Kidney (tissue), 14 donors: ENCODE data around the gene MDM1. TPM values are rescaled to one million over a fixed set of nuclear protein-coding genes. Genes with fewer than 3 reads are reported as not detected.

Experiments
- DNase-seq, 5 donors: peaks; one replicate each; pipeline ENCODE4 v3.0.0-alpha.2; 2013 to 2020
- FAIRE-seq: peaks from 2 replicates; lab custom pipeline; 2012; peaks lifted over from hg19 to GRCh38; lab: Jason Lieb, UNC
- H3K27ac ChIP-seq, 2 donors: one replicate each; pipeline ENCODE4 v1.7.0; 2013; ENCODE audit warnings: low read depth in 2 of 2, low read length in 2 of 2, inconsistent platforms in 1 of 2
- H3K27me3 ChIP-seq: one replicate; pipeline ENCODE4 v1.7.1; 2013; ENCODE audit warnings: low read length, inconsistent platforms; ENCODE audit not compliant: control insufficient read depth, insufficient read depth
- H3K36me3 ChIP-seq, 3 donors: one replicate each; pipeline versions ENCODE4 v1.7.0 to v1.7.1; 2013; ENCODE audit warnings: low read length in 3 of 3, control low read depth in 1 of 3, inconsistent platforms in 1 of 3; ENCODE audit not compliant: insufficient read depth in 3 of 3, control insufficient read depth in 2 of 3
- H3K4me1 ChIP-seq, 3 donors: one replicate each; pipeline versions ENCODE4 v1.7.0 to v1.7.1; 2013; ENCODE audit warnings: low read length in 3 of 3, inconsistent platforms in 1 of 3, low read depth in 1 of 3; ENCODE audit not compliant: control insufficient read depth in 2 of 3, insufficient read depth in 2 of 3
- H3K4me3 ChIP-seq, 3 donors: one replicate each; pipeline versions ENCODE4 v1.7.0 to v1.8.1; 2013; ENCODE audit warnings: low read length in 3 of 3, control low read depth in 1 of 3, inconsistent platforms in 1 of 3
- H3K9ac ChIP-seq, 3 donors: one replicate each; pipeline versions ENCODE4 v1.7.0 to v1.7.1; 2013; ENCODE audit warnings: low read length in 3 of 3, control low read depth in 1 of 3, inconsistent platforms in 1 of 3
- H3K9me3 ChIP-seq, 3 donors: one replicate each; pipeline versions ENCODE4 v1.7.0 to v1.7.1; 2013; ENCODE audit warnings: low read length in 3 of 3, control low read depth in 1 of 3, inconsistent platforms in 1 of 3; ENCODE audit not compliant: control insufficient read depth in 2 of 3, insufficient read depth in 1 of 3
- CTCF ChIP-seq: IDR thresholded peaks from 3 replicates; pipeline ENCODE4 v1.5.1; 2012; ENCODE audit warnings: mild to moderate bottlenecking, moderate library complexity, borderline replicate concordance; ENCODE audit not compliant: insufficient read depth; ENCODE audit errors: extremely low read depth
- intact Hi-C: fragments of 100-400 bp; cut with DNase I; formaldehyde crosslinking; loops from one replicate; pipeline ENCODE4 v1.11.1; 2022
- polyA plus RNA-seq: library from polyadenylated mRNA; stranded (reverse); fragments of 350-450 nt; fragmentation: Illumina TruSeq; extraction: RNeasy Lipid Tissue Mini Kit (QIAGEN cat#74804); gene quantifications from one replicate; pipeline ENCODE4 v1.2.3, GENCODE V29; 2014; ENCODE audit warnings: low read depth, low replicate concordance; ENCODE audit not compliant: insufficient read depth
- total RNA-seq: library from RNA; stranded (reverse); fragmentation: NEBNext Ultra II Directional; extraction: Animal tissue kit (Norgen Biotek cat#: 25700); gene quantifications from one replicate; pipeline ENCODE4 v1.2.1, GENCODE V29; 2021
- donor health status: control.
- donor health status: control.
- donor health status: control.
- donor health status: control.
- donor health status: control.
- donor health status: DM: yes; HTN: yes; CAD: no.
- donor health status: Normal renal cell carcinoma (clear cell type).

Gene MDM1
- total and polyA plus RNA-seq, 2 donors from 2014 or later, result 8.9 to 14.1 TPM

GRCh38 chr12:68252077-68252476 is 80.1 kb downstream of the MDM1 start:
- no peak for DNase-seq
- Histone ChIP-seq H3K4me1 (no peaks in the 10 kb centered on the region), H3K9ac (no peak overlapping the region), H3K27me3 (no peaks in the 10 kb centered on the region), H3K4me3 (no peak overlapping the region), H3K9me3 (no peaks in the 10 kb centered on the region), H3K36me3 (no peaks in the 10 kb centered on the region), H3K27ac (no peak overlapping the region)
- intact Hi-C loops, result no loop called here
- TF ChIP-seq CTCF, result no peak
- FAIRE-seq, result no peak

GRCh38 chr12:68250454-68250853 is 81.7 kb downstream of the MDM1 start:
- FAIRE-seq (no peak), DNase-seq (no peak)
- intact Hi-C loops, result no loop called here
- Histone ChIP-seq H3K4me3 (no peak overlapping the region), H3K36me3 (no peaks in the 10 kb centered on the region), H3K9ac (no peak overlapping the region), H3K9me3 (no peaks in the 10 kb centered on the region), H3K27ac (no peak overlapping the region), H3K4me1 (no peaks in the 10 kb centered on the region), H3K27me3 (no peaks in the 10 kb centered on the region)
- TF ChIP-seq CTCF, result no peak

GRCh38 chr12:68247785-68248184 is 84.4 kb downstream of the MDM1 start:
- Histone ChIP-seq H3K36me3 (no peaks in the 10 kb centered on the region), H3K9me3 (no peaks in the 10 kb centered on the region), H3K4me3 (no peak overlapping the region), H3K4me1 (no peaks in the 10 kb centered on the region), H3K27ac (no peak overlapping the region), H3K27me3 (no peaks in the 10 kb centered on the region), H3K9ac (no peak overlapping the region)
- intact Hi-C loops, result no loop called here
- FAIRE-seq (no peak), DNase-seq (no peak)
- no peak for TF ChIP-seq CTCF

GRCh38 chr12:68246350-68246749 is 85.8 kb downstream of the MDM1 start:
- no peak for DNase-seq

More at GRCh38 chr12:68246350-68246749, 85.8 kb downstream of the MDM1 start:
- no peak overlapping the region for H3K4me3 ChIP-seq
- no peak for TF ChIP-seq CTCF
- H3K27me3 ChIP-seq, result no peaks in the 10 kb centered on the region
- no peaks in the 10 kb centered on the region for H3K4me1 ChIP-seq
- H3K9ac ChIP-seq, result no peak overlapping the region
- no peak for FAIRE-seq
- H3K36me3 ChIP-seq, result no peaks in the 10 kb centered on the region
- H3K9me3 ChIP-seq, result no peaks in the 10 kb centered on the region
- intact Hi-C loops, result no loop called here
- no peak overlapping the region for H3K27ac ChIP-seq
